Stimulated activated naive B cell treated with anti-CD40 and anti-IgM and Interleukin-4, amounts not matched to agents 10 μg/mL and 1 μg/mL and 100 μg/mL, for 72 hours (primary cell): Measurements from ENCODE around the gene GOLGA5.
A peak's percentile ranks its signal among the peaks of the same experiment; 100 is the strongest.
"Not testable (repeated sequence)": the region's sequence is repeated elsewhere in the genome, so short reads cannot be mapped to it uniquely, and the experiment has no call there.

Experiments used
- ATAC-seq, 2 donors: fragments of 150-1000 bp; cut with Tn5 transposase; replicated peaks; 2 replicates each; pipeline ENCODE4 v1.10.0; 2021; ENCODE audit warnings: moderate library complexity in 1 of 2
- DNase-seq: peaks from one replicate; pipeline ENCODE4 v3.0.0; 2021
- H3K27ac Mint-ChIP-seq: one replicate; pipeline ENCODE4 v1.8.0; 2022; ENCODE audit warnings: mild to moderate bottlenecking, mixed read lengths
- H3K27me3 Mint-ChIP-seq, 2 donors: one replicate each; pipeline ENCODE4 v1.8.0; 2022; ENCODE audit warnings: mixed read lengths in 2 of 2
- H3K36me3 Mint-ChIP-seq, 2 donors: one replicate each; pipeline ENCODE4 v1.8.0; 2022; ENCODE audit warnings: mixed read lengths in 2 of 2, mild to moderate bottlenecking in 1 of 2
- H3K4me1 Mint-ChIP-seq, 2 donors: one replicate each; pipeline ENCODE4 v1.8.0; 2022; ENCODE audit warnings: mixed read lengths in 2 of 2, mild to moderate bottlenecking in 1 of 2
- H3K4me3 Mint-ChIP-seq, 2 donors: one replicate each; pipeline ENCODE4 v1.8.0; 2022; ENCODE audit warnings: mild to moderate bottlenecking in 2 of 2, mixed read lengths in 2 of 2, moderate library complexity in 1 of 2
- H3K9me3 Mint-ChIP-seq, 2 donors: one replicate each; pipeline ENCODE4 v1.8.0; 2022; ENCODE audit warnings: mixed read lengths in 2 of 2, mild to moderate bottlenecking in 1 of 2

The GOLGA5 gene

DNA sequence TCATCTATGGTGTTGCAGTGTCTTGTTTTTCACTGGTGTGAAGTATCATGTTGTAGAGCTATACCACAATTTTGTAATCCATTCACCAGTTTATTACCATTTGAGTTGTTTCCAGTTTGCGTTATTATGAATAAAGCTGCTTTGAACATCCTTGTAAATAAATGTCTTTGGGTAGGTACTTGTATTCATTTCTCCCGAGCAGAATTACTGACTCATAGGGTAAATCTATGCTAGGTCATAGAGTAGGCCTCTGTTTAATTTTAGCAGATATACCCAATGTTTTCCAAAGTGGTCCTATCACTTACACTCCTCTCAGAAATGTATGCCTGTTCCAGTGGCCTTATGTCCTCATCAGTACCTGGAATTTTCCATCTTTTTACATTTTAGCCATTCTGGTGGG is 6.6 kb upstream of the GOLGA5 start:
- DNase-seq (no peak), ATAC-seq (no peak)
- Mint-ChIP-seq H3K27ac (no peak overlapping the region), H3K9me3 (peaks cover 17 to 21% of the 10 kb centered on the region in 2 donors), H3K4me1 (peaks cover 13 to 21% of the 10 kb centered on the region in 2 donors), H3K27me3 (no peaks in the 10 kb centered on the region), H3K36me3 (peaks cover 8 to 10% of the 10 kb centered on the region in 2 donors), H3K4me3 (no peak overlapping the region)

DNA sequence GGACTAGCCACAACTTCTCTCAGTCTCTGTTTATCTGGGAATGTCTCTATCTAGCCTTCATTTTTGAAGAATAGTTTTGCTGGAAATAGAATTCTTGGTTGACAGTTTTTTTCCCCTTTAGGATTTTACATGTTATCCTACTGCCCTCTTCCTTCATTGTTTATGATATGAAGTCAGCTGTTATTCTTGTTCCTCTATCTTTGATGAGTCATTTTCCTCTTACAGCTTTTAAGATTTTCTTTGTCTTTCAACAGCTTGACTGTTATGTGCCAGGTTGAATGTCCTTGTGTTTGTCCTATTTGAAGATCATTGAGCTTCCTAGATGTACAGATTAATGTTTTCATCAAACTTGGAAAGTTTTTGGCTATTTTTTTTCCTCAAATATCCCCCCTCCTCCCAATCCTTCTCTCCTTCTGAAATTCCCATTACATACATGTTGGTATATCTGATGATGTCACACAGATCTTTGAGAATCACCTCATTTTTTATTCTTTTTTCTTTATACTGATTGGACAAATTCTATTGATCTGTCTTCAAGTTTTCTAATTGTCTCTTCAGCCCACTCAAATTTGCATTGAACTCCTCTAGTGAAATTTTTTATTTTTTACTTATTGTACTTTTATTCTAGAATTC is 4.5 kb upstream of the GOLGA5 start:
- ATAC-seq (no peak), DNase-seq (no peak)
- Mint-ChIP-seq H3K4me3 (no peak overlapping the region), H3K9me3 (peaks cover 21 to 26% of the 10 kb centered on the region in 2 donors), H3K27ac (no peak overlapping the region), H3K4me1 (peaks cover 16 to 26% of the 10 kb centered on the region in 2 donors), H3K36me3 (peaks cover 9 to 15% of the 10 kb centered on the region in 2 donors), H3K27me3 (no peaks in the 10 kb centered on the region)

DNA sequence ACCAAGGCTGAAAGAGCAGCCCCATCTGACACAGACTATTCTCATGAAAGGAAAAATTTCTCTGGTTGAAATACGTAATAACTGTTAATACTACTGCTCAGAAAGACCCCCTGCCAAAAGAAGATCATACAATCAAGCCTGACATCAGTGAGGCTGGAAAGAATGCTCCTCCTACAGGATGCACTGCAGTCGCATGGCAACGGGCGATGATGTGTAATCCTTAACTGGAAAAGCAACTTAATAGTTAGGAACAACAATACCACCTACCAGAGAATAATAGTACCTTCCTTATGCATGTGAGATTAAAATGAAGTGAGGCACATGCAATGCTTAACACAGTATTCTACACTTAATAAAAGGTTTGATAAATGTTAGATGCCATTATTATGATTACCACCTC is 1.2 kb upstream of the GOLGA5 start:
- ATAC-seq (no peak), DNase-seq (no peak)
- Mint-ChIP-seq H3K36me3 (peaks cover 13 to 22% of the 10 kb centered on the region in 2 donors), H3K4me3 (no peak overlapping the region), H3K9me3 (peaks cover 22 to 26% of the 10 kb centered on the region in 2 donors), H3K27ac (peak overlapping the region; percentile 43), H3K4me1 (peaks cover 14 to 34% of the 10 kb centered on the region in 2 donors), H3K27me3 (no peaks in the 10 kb centered on the region)

DNA sequence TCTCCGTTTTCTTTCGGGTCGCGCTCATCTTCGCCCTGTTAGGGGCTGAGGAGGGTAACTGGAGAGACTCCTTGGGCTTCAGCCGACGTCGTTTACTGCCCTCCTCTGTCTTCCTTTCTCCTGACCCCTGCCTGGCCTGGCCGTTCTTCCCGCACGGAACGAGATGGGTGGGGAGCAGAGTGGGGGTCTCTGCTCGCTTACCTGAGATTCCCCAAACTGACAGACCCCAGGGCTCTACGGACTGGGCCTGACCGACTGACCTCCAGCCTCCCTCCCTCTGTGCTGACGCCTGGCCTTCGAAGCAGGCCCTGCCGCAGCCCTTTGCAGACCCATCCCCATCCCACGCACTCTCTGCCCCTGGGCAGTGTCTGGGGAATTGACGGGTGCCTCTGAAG is 439 bp downstream of the GOLGA5 start:
- Mint-ChIP-seq H3K4me1 (peaks cover 14 to 34% of the 10 kb centered on the region in 2 donors), H3K9me3 (peaks cover 18 to 21% of the 10 kb centered on the region in 2 donors), H3K4me3 (peak overlapping the region; percentile 97 to 100), H3K27ac (peak overlapping the region; percentile 96), H3K27me3 (no peaks in the 10 kb centered on the region), H3K36me3 (peaks cover 16 to 24% of the 10 kb centered on the region in 2 donors)
- DNase-seq (no peak), ATAC-seq (peak in 1 of 2 donors; percentile 18)

DNA sequence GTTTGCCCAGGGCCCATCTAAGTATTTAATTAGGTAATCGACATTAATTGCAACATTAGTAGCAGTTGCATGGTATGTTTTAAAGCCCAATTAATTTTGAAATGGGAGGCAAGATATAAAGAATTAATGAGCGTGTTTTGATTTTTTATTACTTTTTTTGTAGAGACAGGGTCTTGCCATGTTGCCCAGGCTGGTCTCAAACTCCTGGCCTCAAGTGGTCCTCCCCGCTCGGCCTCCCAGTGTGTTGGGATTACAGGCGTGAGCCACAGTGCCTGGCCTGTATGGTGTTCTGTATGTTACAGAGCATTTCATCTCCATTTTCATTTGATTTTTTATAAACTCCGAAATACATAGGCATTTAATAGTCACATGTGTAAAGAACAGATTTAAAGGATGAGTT is 856 bp downstream of the GOLGA5 start:
- Mint-ChIP-seq H3K36me3 (peaks cover 19 to 25% of the 10 kb centered on the region in 2 donors), H3K4me3 (peak overlapping the region; percentile 97 to 100), H3K27ac (peak overlapping the region; percentile 96), H3K27me3 (no peaks in the 10 kb centered on the region), H3K4me1 (peaks cover 17 to 38% of the 10 kb centered on the region in 2 donors), H3K9me3 (peaks cover 15 to 18% of the 10 kb centered on the region in 2 donors)
- ATAC-seq (no peak), DNase-seq (no peak)

DNA sequence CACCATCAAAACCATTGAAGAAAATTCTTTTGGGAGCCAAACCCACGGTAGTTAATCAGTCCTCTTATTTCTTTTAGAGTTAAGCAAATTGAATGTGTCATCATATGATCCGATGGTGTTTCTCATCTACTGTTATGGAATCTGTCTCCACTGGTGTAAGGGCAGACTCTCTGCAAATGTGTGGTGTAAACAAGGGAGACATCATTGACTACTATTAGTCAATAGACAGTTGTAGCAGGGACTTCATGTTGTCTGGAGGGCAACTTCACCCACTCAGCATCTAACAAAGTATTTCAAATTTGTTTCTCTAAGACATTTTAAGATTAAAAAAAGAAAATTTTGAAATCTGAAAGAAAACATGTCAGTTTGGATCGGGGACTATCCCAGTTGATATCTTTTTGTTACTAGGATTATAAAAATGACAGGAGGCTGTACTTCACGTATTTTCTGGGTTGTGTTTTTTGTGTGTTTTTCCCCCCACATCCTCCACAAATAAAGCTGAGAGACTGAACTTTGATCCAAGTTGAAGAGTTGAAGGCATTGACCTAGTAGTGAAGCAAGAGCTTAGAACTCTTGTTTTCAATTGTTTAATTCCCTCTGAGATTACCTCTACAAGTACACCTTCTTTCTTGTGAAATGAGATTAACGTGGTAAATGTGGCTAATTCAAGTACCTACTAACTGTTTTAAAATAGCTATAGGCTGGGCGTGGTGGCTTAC is 4.0 kb downstream of the GOLGA5 start:
- Mint-ChIP-seq H3K4me3 (no peak overlapping the region), H3K27me3 (no peaks in the 10 kb centered on the region), H3K27ac (no peak overlapping the region), H3K4me1 (peaks cover 22 to 48% of the 10 kb centered on the region in 2 donors), H3K9me3 (peaks cover 5 to 6% of the 10 kb centered on the region in 2 donors), H3K36me3 (peaks cover 22 to 40% of the 10 kb centered on the region in 2 donors)
- no peak for DNase-seq
- ATAC-seq: no peak

DNA sequence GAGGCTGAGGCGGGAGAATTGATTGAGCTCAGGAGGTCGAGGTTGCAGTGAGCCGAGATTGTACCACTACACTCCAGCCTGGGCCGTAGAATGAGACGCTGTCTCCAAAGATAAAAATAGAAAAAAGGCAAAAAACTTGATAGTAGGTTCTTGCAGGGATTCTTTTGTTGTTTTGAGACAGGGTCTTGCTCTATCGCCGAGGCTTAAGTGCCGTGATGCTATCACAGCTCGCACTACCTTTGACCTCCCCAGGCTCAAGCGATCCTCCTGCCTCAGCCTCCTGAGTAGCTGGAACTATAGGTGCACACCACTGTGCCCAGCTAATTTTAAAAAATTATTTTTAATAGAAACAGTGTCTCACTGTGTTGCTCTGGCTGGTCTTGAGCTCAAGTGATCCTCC is 4.7 kb downstream of the GOLGA5 start:
- Mint-ChIP-seq H3K27ac (no peak overlapping the region), H3K27me3 (no peaks in the 10 kb centered on the region), H3K9me3 (peaks cover under 1 to 2% of the 10 kb centered on the region in 2 donors), H3K4me1 (peaks cover 18 to 41% of the 10 kb centered on the region in 2 donors), H3K4me3 (no peak overlapping the region), H3K36me3 (peaks cover 26 to 45% of the 10 kb centered on the region in 2 donors)
- DNase-seq (no peak), ATAC-seq (no peak)

DNA sequence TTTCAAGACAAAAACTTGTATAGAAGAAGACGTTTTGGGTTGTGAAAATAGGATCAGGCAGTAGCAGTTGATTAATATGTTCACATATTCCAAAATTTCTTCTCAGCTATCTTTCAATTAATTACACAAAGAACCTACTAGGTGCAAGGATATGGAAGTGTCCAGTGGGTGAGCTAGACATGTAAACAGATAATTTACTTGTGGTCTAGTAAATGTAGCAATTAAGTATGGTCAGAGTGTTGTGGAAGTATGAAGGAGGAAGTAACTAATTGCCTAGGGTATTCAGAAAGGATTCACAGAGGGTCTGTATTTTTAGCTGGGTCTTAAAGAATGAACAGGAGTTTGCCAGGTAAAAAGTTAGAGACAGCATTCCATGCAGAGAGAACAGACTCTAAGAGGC is 5.9 kb downstream of the GOLGA5 start:
- ATAC-seq (no peak), DNase-seq (no peak)
- no peak overlapping the region for H3K27ac Mint-ChIP-seq
- no peaks in the 10 kb centered on the region for H3K27me3 Mint-ChIP-seq
- H3K4me1 Mint-ChIP-seq: peaks cover 18 to 37% of the 10 kb centered on the region in 2 donors
- peaks cover 27 to 45% of the 10 kb centered on the region in 2 donors for H3K36me3 Mint-ChIP-seq
- H3K4me3 Mint-ChIP-seq: peak overlapping the region; percentile 3 to 50
- no peaks in the 10 kb centered on the region for H3K9me3 Mint-ChIP-seq

DNA sequence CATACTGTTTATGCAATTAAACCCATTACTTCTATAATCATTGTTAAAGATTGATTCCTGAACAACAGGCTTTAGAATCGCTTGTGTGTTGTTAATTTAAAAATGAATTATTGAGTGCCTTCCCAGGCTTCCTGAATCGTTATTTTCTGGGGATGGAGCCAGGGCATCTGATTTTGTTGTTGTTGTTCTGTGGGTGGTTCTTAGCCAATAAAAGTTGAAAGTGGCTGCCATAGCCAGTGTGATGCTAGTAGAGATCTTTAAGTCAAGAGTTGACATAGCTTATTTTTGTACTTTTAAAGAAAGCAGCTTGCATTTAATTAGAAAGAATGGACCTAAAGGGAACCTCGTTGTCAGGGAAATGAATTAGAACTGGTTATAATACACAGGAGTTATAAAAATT is 6.4 kb downstream of the GOLGA5 start:
- Mint-ChIP-seq H3K36me3 (peaks cover 27 to 47% of the 10 kb centered on the region in 2 donors), H3K4me3 (no peak overlapping the region), H3K4me1 (peaks cover 16 to 32% of the 10 kb centered on the region in 2 donors)

DNA sequence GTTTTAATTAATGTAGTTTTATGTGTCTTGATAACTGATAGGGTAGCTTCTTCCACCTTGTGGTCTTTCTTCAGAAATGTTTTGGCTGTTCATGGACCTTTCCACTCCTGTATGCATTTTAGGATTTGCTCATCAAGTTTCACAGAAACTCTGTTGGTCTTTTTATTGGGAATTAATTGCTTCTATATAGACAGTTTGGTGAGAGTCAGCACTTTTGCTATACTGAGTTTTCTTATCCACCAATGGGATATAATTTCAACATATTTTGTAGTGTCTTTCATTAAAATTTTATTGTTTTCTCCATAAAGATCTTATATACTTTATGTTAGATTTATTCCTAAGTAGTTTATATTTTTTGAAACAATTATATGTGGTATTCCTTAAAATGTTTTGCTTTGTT is 7.8 kb downstream of the GOLGA5 start:
- DNase-seq: no peak
- H3K9me3 Mint-ChIP-seq: no peaks in the 10 kb centered on the region
- peak overlapping the region; percentile 49 for H3K27ac Mint-ChIP-seq
- H3K4me1 Mint-ChIP-seq: peaks cover 16 to 30% of the 10 kb centered on the region in 2 donors
- ATAC-seq: no peak
- H3K4me3 Mint-ChIP-seq: peak overlapping the region in 1 of 2 donors; percentile 33
- H3K27me3 Mint-ChIP-seq: no peaks in the 10 kb centered on the region
- peaks cover 30 to 51% of the 10 kb centered on the region in 2 donors for H3K36me3 Mint-ChIP-seq

More for the DNA sequence above, 6.4 kb downstream of the GOLGA5 start:
- ATAC-seq: no peak
- no peaks in the 10 kb centered on the region for H3K9me3 Mint-ChIP-seq
- no peaks in the 10 kb centered on the region for H3K27me3 Mint-ChIP-seq
- no peak for DNase-seq
- H3K27ac Mint-ChIP-seq: peak overlapping the region; percentile 21

DNA sequence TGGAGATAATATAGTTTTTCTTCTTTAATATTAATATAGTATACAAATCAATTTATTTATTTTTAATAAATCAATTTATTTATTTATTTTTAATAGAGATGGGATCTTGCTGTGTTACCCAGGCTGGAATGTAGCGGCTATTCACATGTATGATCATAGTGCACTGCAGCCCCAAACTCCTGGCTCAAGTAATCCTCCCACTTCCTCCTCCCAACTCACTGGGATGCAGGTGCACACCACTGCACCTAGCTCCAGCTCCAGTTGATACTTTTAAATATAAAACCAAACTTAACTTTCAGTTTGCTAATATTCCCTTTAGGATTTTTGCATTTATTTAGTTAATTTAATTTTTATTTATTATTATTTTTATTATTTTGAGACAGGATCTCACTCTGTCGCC is 8.6 kb downstream of the GOLGA5 start:
- no peaks in the 10 kb centered on the region for H3K9me3 Mint-ChIP-seq
- ATAC-seq (no peak), DNase-seq (no peak)
- H3K27ac Mint-ChIP-seq: no peak overlapping the region
- H3K4me1 Mint-ChIP-seq: peaks cover 16 to 30% of the 10 kb centered on the region in 2 donors
- H3K36me3 Mint-ChIP-seq: peaks cover 34 to 54% of the 10 kb centered on the region in 2 donors
- H3K4me3 Mint-ChIP-seq: no peak overlapping the region
- no peaks in the 10 kb centered on the region for H3K27me3 Mint-ChIP-seq

DNA sequence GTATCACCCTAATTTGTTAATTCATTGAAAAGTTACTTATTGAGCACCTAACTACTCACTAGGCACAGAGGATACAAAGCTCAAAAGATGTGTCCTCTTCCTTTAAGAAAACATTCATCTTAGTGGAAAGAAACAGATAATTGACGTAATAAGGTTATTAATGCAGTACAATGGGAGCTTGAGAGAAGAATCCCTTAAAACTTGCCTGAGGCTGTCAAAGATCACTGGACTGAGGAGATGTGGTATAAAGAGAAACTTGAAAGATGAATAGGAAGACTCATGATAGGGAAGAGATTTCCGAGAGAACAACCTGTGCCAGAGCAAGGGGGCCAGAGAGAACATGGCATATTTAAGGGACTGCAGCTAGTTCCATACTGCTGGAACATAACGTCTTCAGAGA is 19.1 kb downstream of the GOLGA5 start:
- ATAC-seq (no peak), DNase-seq (no peak)
- H3K27ac Mint-ChIP-seq: no peak overlapping the region
- no peak overlapping the region for H3K4me3 Mint-ChIP-seq
- H3K4me1 Mint-ChIP-seq: peaks cover 0 to 4% of the 10 kb centered on the region in 2 donors
- H3K9me3 Mint-ChIP-seq: no peaks in the 10 kb centered on the region
- H3K27me3 Mint-ChIP-seq: no peaks in the 10 kb centered on the region
- H3K36me3 Mint-ChIP-seq: peaks cover 18 to 27% of the 10 kb centered on the region in 2 donors

DNA sequence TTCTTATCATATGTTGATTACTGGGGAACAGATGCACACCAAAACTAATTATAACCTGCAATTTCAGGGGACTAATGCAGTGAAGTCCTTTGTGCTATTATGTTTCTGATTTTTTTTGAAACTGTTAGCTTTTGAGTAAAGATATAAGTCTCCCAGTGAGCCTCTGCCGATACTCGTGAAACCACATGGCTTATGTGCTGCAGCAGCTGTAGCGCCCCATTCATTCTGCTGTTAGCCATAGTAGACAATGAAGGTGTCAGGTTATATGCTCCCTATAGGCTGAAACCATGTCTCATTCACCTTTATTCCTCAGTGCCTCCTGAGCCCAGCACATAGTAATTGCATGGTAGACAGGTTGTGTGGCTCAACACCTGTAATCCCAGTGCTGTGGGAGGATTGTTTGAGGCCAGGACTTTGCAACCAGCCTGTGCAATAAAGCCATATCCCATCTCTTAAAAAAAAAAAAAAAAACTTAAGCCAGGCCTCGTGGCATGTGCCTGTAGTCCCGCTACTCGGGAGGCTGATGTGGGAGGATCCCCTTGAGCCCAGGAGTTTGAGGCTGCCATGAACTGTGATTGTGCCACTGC is 25.0 kb downstream of the GOLGA5 start:
- Mint-ChIP-seq H3K27me3 (no peaks in the 10 kb centered on the region), H3K4me1 (peaks cover 0 to 4% of the 10 kb centered on the region in 2 donors), H3K9me3 (no peaks in the 10 kb centered on the region), H3K27ac (no peak overlapping the region), H3K36me3 (peaks cover 38 to 53% of the 10 kb centered on the region in 2 donors), H3K4me3 (no peak overlapping the region)
- no peak for ATAC-seq
- DNase-seq: no peak

DNA sequence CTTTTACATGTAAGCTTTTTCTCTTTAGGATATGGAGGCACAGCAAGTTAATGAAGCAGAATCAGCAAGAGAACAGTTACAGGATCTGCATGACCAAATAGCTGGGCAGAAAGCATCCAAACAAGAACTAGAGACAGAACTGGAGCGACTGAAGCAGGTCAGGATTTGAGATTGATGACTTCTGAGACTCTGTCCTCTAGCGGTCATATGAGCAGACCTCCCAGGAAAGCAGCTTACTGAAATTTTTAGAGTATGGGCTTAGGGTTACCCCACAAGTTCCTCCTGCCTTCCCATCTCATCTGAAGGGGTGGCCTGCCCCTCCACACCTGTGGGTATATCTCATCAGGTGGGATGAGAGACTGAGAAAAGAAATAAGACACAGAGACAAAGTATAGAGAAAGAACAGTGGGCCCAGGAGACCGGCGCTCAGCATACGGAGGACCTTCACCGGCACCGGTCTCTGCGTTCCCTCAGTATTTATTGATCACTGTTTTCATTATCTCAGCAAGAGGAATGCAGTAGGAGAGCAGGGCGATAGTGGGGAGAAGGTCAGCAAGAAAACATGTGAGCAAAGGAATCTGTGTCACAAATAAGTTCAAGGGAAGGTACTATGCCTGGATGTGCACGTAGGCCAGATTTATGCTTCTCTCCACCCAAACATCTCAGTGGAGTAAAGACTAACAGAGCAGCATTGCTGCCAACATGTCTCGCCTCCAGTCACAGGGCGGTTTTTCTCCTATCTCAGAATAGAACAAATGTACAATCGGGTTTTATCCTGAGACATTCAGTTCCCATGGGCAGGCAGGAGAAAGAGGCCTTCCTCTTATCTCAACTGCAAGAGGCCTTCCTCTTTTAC is 25.8 kb downstream of the GOLGA5 start:
- not testable (repeated sequence) for H3K9me3 Mint-ChIP-seq, H3K27ac Mint-ChIP-seq

More for the DNA sequence above, 25.8 kb downstream of the GOLGA5 start:
- not testable (repeated sequence) for ATAC-seq, H3K27me3 Mint-ChIP-seq, H3K4me1 Mint-ChIP-seq, H3K4me3 Mint-ChIP-seq, DNase-seq
- H3K36me3 Mint-ChIP-seq: peaks cover 43 to 59% of the 10 kb centered on the region in 2 donors
